Epithelial cell of proximal tubule (primary cell): Measurements from ENCODE around the gene PGAP6. TPM values are rescaled to one million over a fixed set of nuclear protein-coding genes. Genes with fewer than 3 reads are reported as not detected.

Experiments used
- DNase-seq: peaks from one replicate; pipeline ENCODE4 v3.0.0-alpha.2; 2011; ENCODE audit warnings: low read depth
- H3K4me3 ChIP-seq: 2 replicates; pipeline ENCODE4 v1.5.1; 2011; ENCODE audit warnings: low read depth, mild to moderate bottlenecking, low read length
- total RNA-seq: library from RNA; depleted of rRNA; stranded (reverse); fragments of >200 nt; gene quantifications from 2 replicates; pipeline ENCODE4 v1.2.3, GENCODE V29; 2015
- TF ChIP-seq, protein P1 (sequence below): conservative IDR thresholded peaks from 2 replicates; pipeline ENCODE4 v1.5.1; 2012; ENCODE audit warnings: low read depth, mild to moderate bottlenecking, low read length

PGAP6 gene
- total RNA-seq, 1 donor from 2014 or later, result 87.2 TPM

DNA sequence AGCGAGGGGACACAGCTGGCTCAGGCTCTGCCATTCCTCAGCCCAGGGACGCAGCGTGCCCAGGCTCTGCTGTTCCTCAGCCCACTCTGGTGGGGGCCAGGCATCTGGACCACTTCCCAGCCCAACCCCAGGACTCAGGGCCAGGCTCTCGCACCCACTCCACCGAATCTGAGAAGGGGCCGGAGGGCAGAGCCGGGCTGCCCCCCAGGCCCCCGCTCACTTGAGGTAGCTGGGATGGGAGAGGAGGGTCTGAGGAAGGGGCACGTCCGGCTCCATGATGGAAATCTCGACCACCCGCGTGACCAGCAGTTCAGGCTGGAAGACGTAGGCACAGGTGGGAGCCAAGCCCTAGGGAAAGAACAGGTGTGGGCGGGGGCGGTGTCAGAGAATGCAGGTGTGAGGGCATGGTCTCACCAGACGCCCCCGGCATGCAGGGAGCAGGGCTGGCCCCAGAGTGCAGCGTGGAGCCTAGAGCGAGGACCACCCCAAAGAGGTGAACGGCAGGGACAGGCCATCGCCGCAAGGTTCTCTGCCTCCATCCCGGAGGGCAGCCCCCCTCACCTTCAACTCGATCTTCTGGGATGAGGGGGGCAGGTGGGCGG lies 4.9 kb downstream of the PGAP6 start:
- no peak for DNase-seq
- TF ChIP-seq, protein P1, sequence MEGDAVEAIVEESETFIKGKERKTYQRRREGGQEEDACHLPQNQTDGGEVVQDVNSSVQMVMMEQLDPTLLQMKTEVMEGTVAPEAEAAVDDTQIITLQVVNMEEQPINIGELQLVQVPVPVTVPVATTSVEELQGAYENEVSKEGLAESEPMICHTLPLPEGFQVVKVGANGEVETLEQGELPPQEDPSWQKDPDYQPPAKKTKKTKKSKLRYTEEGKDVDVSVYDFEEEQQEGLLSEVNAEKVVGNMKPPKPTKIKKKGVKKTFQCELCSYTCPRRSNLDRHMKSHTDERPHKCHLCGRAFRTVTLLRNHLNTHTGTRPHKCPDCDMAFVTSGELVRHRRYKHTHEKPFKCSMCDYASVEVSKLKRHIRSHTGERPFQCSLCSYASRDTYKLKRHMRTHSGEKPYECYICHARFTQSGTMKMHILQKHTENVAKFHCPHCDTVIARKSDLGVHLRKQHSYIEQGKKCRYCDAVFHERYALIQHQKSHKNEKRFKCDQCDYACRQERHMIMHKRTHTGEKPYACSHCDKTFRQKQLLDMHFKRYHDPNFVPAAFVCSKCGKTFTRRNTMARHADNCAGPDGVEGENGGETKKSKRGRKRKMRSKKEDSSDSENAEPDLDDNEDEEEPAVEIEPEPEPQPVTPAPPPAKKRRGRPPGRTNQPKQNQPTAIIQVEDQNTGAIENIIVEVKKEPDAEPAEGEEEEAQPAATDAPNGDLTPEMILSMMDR, result no peak
- H3K4me3 ChIP-seq, result no peak overlapping the region

DNA sequence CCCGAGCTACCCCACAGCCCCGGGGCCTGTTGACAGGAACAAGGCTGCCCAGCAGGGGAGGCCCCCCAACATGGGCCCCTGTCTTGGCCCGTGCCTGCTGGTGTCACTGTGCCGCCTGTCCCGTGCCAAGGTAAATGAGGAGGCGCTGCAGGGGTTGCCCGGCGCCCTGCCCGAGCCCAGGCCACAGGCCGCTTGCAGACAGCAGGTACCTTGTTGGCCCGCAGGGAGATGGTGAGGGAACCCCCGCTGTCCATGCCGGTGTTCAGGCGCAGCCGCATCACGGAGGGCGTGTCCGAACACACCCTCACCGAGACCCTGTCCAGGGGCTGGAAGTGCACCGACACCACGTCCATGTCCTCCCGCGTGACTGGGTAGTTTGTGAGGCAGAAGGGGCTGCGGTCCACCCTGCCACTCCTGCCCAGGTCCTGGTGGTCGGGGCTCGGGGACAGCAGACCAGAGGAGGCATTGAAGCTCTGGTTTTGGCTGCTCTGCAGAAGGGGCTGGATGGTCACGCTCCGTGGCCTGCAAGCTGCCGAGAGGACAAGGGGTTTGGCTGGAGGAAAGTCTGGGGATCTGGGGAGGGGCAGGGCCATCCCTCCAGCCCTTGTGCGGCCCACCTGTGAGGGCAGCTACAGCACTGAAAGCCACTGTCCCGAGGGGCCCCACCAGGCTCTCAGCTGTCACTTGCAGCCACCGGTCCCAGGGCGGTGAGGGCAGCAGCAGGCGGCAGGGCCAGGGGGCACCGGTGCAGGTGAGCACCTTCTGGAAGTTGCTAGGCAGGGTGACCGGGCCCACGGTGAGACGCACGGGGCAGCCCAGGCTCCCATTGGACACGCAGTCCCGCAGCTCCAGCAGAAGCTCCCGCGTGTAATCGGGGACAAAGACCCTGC lies 5.6 kb downstream of the PGAP6 start:
- no peak for DNase-seq
- H3K4me3 ChIP-seq, result no peak overlapping the region
- TF ChIP-seq, protein P1, result no peak

DNA sequence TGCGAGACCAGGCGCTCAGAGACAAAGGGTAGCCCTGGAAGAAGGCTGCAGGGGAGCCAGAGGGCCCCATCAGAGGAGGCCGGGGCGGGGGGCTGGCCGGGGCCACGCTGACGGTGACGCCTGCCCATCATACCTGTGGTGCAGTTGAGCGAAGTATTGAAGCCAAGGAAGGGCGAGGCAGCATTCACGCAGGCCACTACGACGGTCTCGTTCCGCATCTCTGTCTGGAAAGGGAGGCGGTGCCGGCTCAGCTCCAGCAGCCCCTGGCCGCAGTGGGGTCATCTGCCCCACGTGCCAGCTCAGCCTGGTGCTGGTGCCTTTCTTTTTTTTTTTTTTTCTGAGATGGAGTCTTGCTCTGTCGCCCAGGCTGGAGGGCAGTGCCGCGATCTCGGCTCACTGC lies 6.6 kb downstream of the PGAP6 start:
- H3K4me3 ChIP-seq, result no peak overlapping the region
- DNase-seq, result no peak
- TF ChIP-seq, protein P1, result no peak

DNA sequence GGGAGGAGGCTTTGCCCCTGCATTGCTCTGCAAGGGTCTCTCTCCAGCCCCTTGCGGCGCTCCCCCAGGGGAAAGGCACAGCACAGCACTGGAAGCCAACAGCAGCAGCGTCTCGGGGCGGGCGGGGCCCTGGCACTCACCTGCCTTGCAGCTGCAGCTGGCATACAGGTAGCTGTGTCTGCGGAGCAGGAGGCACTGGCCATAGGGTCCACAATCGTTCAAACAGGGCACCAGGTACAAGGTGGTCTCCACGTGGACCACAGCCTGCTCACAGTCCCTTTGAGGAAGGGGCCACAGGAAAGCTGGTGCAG lies 7.2 kb downstream of the PGAP6 start:
- no peak overlapping the region for H3K4me3 ChIP-seq
- TF ChIP-seq, protein P1, result no peak
- DNase-seq, result no peak

DNA sequence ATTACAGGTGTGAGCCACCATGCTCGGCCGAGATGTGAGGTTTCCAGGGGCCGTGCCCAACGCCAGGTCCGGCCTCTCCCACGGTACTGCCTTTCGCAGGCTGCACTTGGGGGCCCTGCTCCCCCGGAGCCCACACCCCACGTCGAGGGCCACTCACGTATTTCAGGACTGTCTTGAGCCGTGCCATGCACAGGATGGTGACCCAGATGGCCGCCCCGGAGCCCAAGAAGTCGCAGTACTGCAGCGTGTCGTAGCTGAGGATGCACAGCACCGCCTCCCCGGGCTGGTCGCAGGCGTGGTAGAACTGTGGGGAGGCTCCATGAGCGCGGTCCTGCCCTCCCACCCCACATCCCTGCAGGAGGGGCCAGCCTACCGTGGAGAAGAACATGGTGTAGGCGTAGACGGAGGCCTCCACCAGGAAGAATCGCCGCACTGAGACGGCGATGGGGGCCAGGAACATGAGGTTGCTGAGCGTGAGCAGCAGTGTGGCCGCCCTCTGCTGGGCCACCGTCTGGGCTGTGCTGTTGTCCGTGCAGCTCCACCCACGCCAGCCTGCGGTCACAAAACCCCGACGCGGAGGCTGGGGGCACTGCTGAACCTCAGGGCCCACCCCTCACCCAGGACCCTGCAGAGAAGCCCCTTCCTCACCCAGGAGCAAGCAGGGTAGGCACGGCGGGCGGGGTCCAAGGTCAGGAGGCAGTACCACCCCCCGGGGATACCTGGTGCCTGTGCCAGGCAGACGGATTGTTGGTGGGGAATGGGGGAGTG lies 7.7 kb downstream of the PGAP6 start:
- TF ChIP-seq, protein P1, result no peak
- no peak overlapping the region for H3K4me3 ChIP-seq
- no peak for DNase-seq

DNA sequence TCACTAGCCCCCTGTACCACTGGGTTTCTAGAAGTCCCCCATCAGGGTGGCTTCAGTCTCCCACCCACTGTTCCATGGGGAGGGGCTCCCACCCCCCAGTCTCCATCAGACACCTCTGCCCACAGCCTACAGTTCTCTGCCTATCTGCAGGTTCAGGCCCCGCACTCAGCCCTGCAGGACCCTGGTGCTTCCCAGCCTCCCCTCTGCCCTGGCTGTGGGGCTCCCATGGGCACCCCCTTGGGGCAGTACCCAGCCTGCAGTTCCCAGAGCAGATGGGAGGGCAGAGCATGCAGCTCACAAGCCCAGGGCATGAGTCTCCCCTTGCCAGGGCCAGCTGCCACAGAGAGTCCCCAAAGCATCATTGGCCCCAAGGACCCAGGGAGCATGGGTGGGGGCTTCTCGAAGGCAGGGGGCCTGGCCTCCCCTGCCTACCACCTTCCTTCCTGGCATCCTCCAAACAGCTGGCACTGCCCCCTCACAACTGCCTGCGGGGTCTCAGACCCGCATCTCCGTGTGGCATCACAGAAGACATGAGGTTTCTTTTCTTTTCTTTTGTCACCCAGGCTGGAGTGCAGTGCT lies 8.7 kb downstream of the PGAP6 start:
- TF ChIP-seq, protein P1, result no peak
- no peak for DNase-seq
- H3K4me3 ChIP-seq, result no peak overlapping the region
